ENCODE data around the gene ALKAL2.

ALKAL2 gene

DNA sequence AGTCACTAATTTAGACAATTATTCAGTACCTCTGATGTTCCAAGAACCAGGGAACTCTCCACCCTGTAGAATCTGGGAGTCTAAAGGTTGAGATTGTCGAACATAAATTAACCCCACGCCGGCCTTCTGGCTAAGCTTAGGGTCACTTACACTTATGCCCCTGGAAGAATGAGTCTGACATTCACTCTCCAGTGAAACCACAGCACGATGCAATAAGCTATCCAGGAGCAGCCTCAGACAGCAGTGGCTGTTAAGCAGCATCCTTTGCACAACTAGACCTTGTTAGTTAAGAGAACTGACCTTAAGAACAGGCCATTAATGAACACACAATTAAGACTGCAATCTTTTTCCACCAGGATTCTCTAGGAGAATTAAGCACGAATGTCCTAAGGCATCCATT lies 49.0 kb downstream of the ALKAL2 start:
- no peak for DNase-seq

DNA sequence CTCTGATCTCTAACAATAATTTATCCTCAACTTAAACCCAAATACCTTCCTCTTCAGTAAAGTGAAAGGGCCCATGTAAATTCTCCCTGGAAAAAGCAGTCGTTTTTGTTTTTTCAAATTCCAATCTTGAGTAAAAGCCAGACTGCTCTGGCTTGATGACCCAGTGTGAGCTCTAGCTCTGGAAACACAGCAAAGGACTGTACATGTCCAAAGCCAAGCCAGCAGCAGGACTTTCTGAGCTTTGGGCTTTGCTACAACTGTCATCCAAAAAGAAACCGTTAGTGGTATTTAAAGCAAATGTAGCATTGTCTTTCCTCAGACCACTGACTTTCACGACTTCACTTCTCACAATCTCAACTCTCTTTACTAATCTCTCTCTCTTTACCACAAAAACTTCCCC lies 49.5 kb downstream of the ALKAL2 start:
- DNase-seq: no peak

- DNase-seq: no peak
These were observed 50.0 kb downstream of the ALKAL2 start for GRCh38 chr2:237878-238277.

GRCh38 chr2:236993-237539 lies 50.8 kb downstream of the ALKAL2 start:
- no peak for DNase-seq

DNA sequence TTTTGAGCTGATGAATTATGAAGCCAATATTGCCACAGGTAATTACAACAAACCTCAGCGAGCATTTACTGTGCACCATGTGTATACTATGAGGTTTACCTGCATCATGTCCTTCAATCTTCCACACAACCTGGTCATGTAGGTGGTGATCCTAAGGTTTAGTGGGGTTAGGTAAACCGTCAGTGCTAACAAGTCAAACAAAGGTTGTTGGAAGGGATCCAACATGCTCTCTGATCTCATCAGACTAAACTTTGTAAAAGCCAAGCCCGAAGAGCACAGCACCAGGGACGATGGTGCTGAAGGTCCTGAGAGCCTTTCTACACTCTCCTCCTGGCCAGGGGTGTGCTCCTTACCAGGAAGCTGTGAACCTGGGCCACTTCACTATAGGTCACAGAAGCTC lies 53.5 kb downstream of the ALKAL2 start:
- no peak for DNase-seq

GRCh38 chr2:233030-233429 lies 54.9 kb downstream of the ALKAL2 start:
- DNase-seq: no peak

- DNase-seq: no peak
These were observed 56.2 kb downstream of the ALKAL2 start for GRCh38 chr2:231521-232185.
